HCT116 (cell line): ENCODE measurements around the gene GUCA2B. TPM values are rescaled to one million over a fixed set of nuclear protein-coding genes. Genes with fewer than 3 reads are reported as not detected.

Experiments
- ATAC-seq: fragments of 200-7000 bp; cut with Tn5 transposase; 2 replicates; pipeline ENCODE4 v1.9.1; 2020; ENCODE audit warnings: mild to moderate bottlenecking, moderate library complexity
- BruUV-seq: library from RNA; stranded (reverse); fragments of 400-500 nt; replicated peaks from 2 replicates; lab custom pipeline; 2021; lab: Mats Ljungman, UMichigan
- CTCF ChIA-PET: fragments of 300-600 bp; sonication (Branson Sonifier 250); formaldehyde crosslinking; loops from one replicate; lab custom pipeline; 2021; ENCODE audit warnings: antibody characterized with exemption; lab: Charles Lee
- POLR2A ChIA-PET: fragments of 300-600, 350-600 bp; sonication (Branson Sonifier 250); formaldehyde crosslinking; loops from one replicate; lab custom pipeline; 2021; ENCODE audit warnings: antibody characterized with exemption; lab: Charles Lee
- RAD21 ChIA-PET, 2 experiments: fragments of 300-600 bp; sonication (Branson Sonifier 250); formaldehyde crosslinking; loops; one replicate each; lab custom pipeline; 2023; ENCODE audit warnings: low total read pairs in 2 of 2; ENCODE audit not compliant: uncharacterized antibody in 2 of 2, unreplicated experiment in 2 of 2, low non-redundant PET in 1 of 2; lab: Charles Lee
- DNase-seq: peaks from one replicate; pipeline ENCODE4 v3.0.0-alpha.2; 2010; ENCODE audit warnings: low read depth, low spot score
- H2AFZ ChIP-seq: fragments of 200-600 bp; shearing (Covaris generic), sonication (generic); 2 replicates; pipeline ENCODE4 v1.6.1; 2017; ENCODE audit warnings: low read depth, mixed run types, mixed read lengths, antibody characterized with exemption, low read length; ENCODE audit not compliant: poor library complexity, severe bottlenecking
- H3K27ac ChIP-seq: 2 replicates; pipeline ENCODE4 v1.5.1; 2012; ENCODE audit warnings: low read depth, low read length
- H3K27me3 ChIP-seq: fragments of 200-600 bp; sonication (generic); 2 replicates; pipeline ENCODE4 v1.6.1; 2016; ENCODE audit warnings: mixed run types, low read length, mixed read lengths; ENCODE audit not compliant: insufficient read depth
- H3K36me3 ChIP-seq, 2 experiments: fragments of 200-500 bp in 1 of 2; fragments of 200-600 bp in 1 of 2; sonication (Bioruptor generic) in 1 of 2; sonication (generic) in 1 of 2; 2 replicates each; pipeline versions ENCODE4 v1.5.1 to v1.6.1; 2014 to 2016; ENCODE audit warnings: low read length in 2 of 2, inconsistent platforms in 1 of 2, mixed read lengths in 1 of 2, mixed run types in 1 of 2; ENCODE audit not compliant: insufficient read depth in 2 of 2, control insufficient read depth in 1 of 2
- H3K4me1 ChIP-seq, 2 experiments: fragments of 200-600 bp in 1 of 2; sonication (generic) in 1 of 2; 2 replicates each; pipeline versions ENCODE4 v1.5.1 to v1.6.1; 2012 to 2017; ENCODE audit warnings: low read length in 2 of 2, inconsistent platforms in 1 of 2, mild to moderate bottlenecking in 1 of 2, mixed read lengths in 1 of 2, mixed run types in 1 of 2, moderate library complexity in 1 of 2; ENCODE audit not compliant: insufficient read depth in 2 of 2, control insufficient read depth in 1 of 2
- H3K4me2 ChIP-seq: fragments of 200-600 bp; sonication (generic); 2 replicates; pipeline ENCODE4 v1.6.1; 2017; ENCODE audit warnings: mixed run types, low read length, mixed read lengths
- H3K4me3 ChIP-seq, 2 experiments: fragments of 200-600 bp in 1 of 2; sonication (generic) in 1 of 2; replicated peaks in 1 of 2; 2 replicates each; pipeline ENCODE4 v1.5.1; 2011 to 2016; ENCODE audit warnings: low read length in 2 of 2, control low read depth in 1 of 2, low read depth in 1 of 2, mild to moderate bottlenecking in 1 of 2, mixed read lengths in 1 of 2, mixed run types in 1 of 2
- H3K79me2 ChIP-seq: fragments of 200-600 bp; sonication (generic); 2 replicates; pipeline ENCODE4 v1.6.1; 2017; ENCODE audit warnings: mild to moderate bottlenecking, mixed run types, low read length, moderate library complexity, mixed read lengths; ENCODE audit not compliant: insufficient read depth
- H3K9ac ChIP-seq: fragments of 200-600 bp; sonication (generic); 2 replicates; pipeline ENCODE4 v1.6.1; 2016; ENCODE audit warnings: low read length, mixed read lengths
- H3K9me2 ChIP-seq: fragments of 200-600 bp; sonication (generic), shearing (Covaris generic); 2 replicates; pipeline ENCODE4 v1.6.1; 2017; ENCODE audit warnings: mixed run types, mild to moderate bottlenecking, moderate library complexity; ENCODE audit not compliant: insufficient read depth
- H3K9me3 ChIP-seq, 2 experiments: fragments of 200-500 bp in 1 of 2; fragments of 200-600 bp in 1 of 2; sonication (Bioruptor generic) in 1 of 2; sonication (generic) in 1 of 2; 2 replicates each; pipeline ENCODE4 v1.6.1; 2014 to 2017; ENCODE audit warnings: low read length in 2 of 2, mixed read lengths in 2 of 2, inconsistent platforms in 1 of 2, low read depth in 1 of 2, mild to moderate bottlenecking in 1 of 2, mixed run types in 1 of 2, moderate library complexity in 1 of 2; ENCODE audit not compliant: control insufficient read depth in 1 of 2, insufficient read depth in 1 of 2
- H4K20me1 ChIP-seq: fragments of 200-600 bp; sonication (generic), shearing (Covaris generic); 2 replicates; pipeline ENCODE4 v1.6.1; 2017; ENCODE audit warnings: mixed run types, mild to moderate bottlenecking, moderate library complexity; ENCODE audit not compliant: insufficient read depth
- CBX3 ChIP-seq: IDR thresholded peaks from 2 replicates; pipeline ENCODE4 v1.6.1; 2012; ENCODE audit warnings: low read depth
- EGR1 ChIP-seq: IDR thresholded peaks from 2 replicates; pipeline ENCODE4 v1.6.1; 2012; ENCODE audit warnings: low read depth
- ELF1 ChIP-seq: IDR thresholded peaks from 2 replicates; pipeline ENCODE4 v1.6.1; 2012; ENCODE audit warnings: low read depth, borderline replicate concordance
- EZH2phosphoT487 ChIP-seq: fragments of 200-600 bp; IDR thresholded peaks from 2 replicates; pipeline ENCODE4 v1.6.1; 2018; ENCODE audit warnings: antibody characterized with exemption, borderline replicate concordance
- JUND ChIP-seq: IDR thresholded peaks from 2 replicates; pipeline ENCODE4 v1.6.1; 2012
- POLR2A ChIP-seq: IDR thresholded peaks from 2 replicates; pipeline ENCODE4 v1.7.0; 2011; ENCODE audit warnings: borderline replicate concordance; ENCODE audit not compliant: insufficient read depth, insufficient read length; ENCODE audit errors: extremely low read depth
- POLR2AphosphoS5 ChIP-seq: IDR thresholded peaks from 2 replicates; pipeline ENCODE4 v1.6.1; 2011; ENCODE audit warnings: mild to moderate bottlenecking, low read depth, low read length, moderate library complexity
- RAD21 ChIP-seq: IDR thresholded peaks from 2 replicates; pipeline ENCODE4 v1.6.1; 2012; ENCODE audit warnings: low read depth, mild to moderate bottlenecking
- SIN3A ChIP-seq: IDR thresholded peaks from 2 replicates; pipeline ENCODE4 v1.6.1; 2012; ENCODE audit warnings: low read depth
- SP1 ChIP-seq: IDR thresholded peaks from 2 replicates; pipeline ENCODE4 v1.6.1; 2012; ENCODE audit warnings: low read depth
- TCF7L2 ChIP-seq: IDR thresholded peaks from 2 replicates; pipeline ENCODE4 v1.7.0; 2011; ENCODE audit warnings: borderline replicate concordance, inconsistent platforms; ENCODE audit not compliant: insufficient read depth, insufficient read length; ENCODE audit errors: extremely low read depth
- intact Hi-C: fragments of 100-400 bp; cut with micrococcal nuclease; formaldehyde crosslinking; loops from 2 replicates; pipeline ENCODE4 v1.10.0; 2022
- total RNA-seq: library from RNA; stranded (reverse); gene quantifications from one replicate; pipeline ENCODE4 v1.2.1, GENCODE V29; 2021; ENCODE audit not compliant: unreplicated experiment
- TF ChIP-seq, protein P1 (sequence below): IDR thresholded peaks from 2 replicates; pipeline ENCODE4 v1.6.1; 2012; ENCODE audit warnings: low read depth
- TF ChIP-seq, protein P2 (sequence below): IDR thresholded peaks from 2 replicates; pipeline ENCODE4 v1.6.1; 2011; ENCODE audit warnings: mild to moderate bottlenecking, low read length, moderate library complexity; ENCODE audit not compliant: insufficient replicate concordance; ENCODE audit errors: extremely low read depth
- TF ChIP-seq, protein P3 (sequence below): IDR thresholded peaks from 2 replicates; pipeline ENCODE4 v1.6.1; 2012
- TF ChIP-seq, protein P4 (sequence below), 3 experiments: fragments of 200-600 bp in 1 of 3; sonication (generic) in 1 of 3; IDR thresholded peaks in 2 of 3; conservative IDR thresholded peaks in 1 of 3; 2 replicates each; pipeline ENCODE4 v1.5.1; 2012 to 2017; ENCODE audit warnings: low read depth in 2 of 3, low read length in 2 of 3, antibody characterized with exemption in 1 of 3, borderline replicate concordance in 1 of 3, control low read depth in 1 of 3, mild to moderate bottlenecking in 1 of 3, mixed read lengths in 1 of 3, mixed run types in 1 of 3, moderate library complexity in 1 of 3; ENCODE audit not compliant: insufficient read depth in 1 of 3

Gene GUCA2B
- total RNA-seq, 1 experiment from 2014 or later, result not detected

DNA sequence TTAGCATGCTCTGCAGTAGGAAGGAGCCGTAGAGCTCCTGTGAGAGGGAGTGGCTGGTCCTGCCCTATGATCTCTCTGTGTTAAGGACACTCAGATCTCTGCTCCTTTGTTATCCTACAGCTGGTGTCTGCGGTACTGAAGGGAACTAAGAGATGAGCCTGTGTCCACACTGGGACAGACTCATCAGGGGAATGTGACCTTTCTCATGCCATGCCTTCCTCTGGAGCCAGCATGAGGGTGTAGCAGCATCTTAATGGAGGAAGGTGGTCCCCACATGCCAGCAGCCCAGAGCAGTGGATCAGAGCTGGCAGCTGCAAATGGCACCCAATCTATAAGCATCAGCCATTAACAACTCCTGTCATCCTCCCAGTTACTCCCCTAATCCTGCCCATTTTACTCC is 24.7 kb upstream of the GUCA2B start:
- no peaks in the 10 kb centered on the region for H3K36me3 ChIP-seq
- TF ChIP-seq, protein P1, sequence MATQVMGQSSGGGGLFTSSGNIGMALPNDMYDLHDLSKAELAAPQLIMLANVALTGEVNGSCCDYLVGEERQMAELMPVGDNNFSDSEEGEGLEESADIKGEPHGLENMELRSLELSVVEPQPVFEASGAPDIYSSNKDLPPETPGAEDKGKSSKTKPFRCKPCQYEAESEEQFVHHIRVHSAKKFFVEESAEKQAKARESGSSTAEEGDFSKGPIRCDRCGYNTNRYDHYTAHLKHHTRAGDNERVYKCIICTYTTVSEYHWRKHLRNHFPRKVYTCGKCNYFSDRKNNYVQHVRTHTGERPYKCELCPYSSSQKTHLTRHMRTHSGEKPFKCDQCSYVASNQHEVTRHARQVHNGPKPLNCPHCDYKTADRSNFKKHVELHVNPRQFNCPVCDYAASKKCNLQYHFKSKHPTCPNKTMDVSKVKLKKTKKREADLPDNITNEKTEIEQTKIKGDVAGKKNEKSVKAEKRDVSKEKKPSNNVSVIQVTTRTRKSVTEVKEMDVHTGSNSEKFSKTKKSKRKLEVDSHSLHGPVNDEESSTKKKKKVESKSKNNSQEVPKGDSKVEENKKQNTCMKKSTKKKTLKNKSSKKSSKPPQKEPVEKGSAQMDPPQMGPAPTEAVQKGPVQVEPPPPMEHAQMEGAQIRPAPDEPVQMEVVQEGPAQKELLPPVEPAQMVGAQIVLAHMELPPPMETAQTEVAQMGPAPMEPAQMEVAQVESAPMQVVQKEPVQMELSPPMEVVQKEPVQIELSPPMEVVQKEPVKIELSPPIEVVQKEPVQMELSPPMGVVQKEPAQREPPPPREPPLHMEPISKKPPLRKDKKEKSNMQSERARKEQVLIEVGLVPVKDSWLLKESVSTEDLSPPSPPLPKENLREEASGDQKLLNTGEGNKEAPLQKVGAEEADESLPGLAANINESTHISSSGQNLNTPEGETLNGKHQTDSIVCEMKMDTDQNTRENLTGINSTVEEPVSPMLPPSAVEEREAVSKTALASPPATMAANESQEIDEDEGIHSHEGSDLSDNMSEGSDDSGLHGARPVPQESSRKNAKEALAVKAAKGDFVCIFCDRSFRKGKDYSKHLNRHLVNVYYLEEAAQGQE, result no peak
- TF ChIP-seq TCF7L2 (no peak), RAD21 (no peak), CBX3 (no peak), POLR2A (no peak), SP1 (no peak), EGR1 (no peak), POLR2AphosphoS5 (no peak), ELF1 (no peak), EZH2phosphoT487 (no peak), JUND (no peak), SIN3A (no peak)
- TF ChIP-seq, protein P2, sequence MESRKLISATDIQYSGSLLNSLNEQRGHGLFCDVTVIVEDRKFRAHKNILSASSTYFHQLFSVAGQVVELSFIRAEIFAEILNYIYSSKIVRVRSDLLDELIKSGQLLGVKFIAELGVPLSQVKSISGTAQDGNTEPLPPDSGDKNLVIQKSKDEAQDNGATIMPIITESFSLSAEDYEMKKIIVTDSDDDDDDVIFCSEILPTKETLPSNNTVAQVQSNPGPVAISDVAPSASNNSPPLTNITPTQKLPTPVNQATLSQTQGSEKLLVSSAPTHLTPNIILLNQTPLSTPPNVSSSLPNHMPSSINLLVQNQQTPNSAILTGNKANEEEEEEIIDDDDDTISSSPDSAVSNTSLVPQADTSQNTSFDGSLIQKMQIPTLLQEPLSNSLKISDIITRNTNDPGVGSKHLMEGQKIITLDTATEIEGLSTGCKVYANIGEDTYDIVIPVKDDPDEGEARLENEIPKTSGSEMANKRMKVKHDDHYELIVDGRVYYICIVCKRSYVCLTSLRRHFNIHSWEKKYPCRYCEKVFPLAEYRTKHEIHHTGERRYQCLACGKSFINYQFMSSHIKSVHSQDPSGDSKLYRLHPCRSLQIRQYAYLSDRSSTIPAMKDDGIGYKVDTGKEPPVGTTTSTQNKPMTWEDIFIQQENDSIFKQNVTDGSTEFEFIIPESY, result no peak
- TF ChIP-seq, protein P3, sequence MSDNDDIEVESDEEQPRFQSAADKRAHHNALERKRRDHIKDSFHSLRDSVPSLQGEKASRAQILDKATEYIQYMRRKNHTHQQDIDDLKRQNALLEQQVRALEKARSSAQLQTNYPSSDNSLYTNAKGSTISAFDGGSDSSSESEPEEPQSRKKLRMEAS, result no peak
- TF ChIP-seq, protein P4, sequence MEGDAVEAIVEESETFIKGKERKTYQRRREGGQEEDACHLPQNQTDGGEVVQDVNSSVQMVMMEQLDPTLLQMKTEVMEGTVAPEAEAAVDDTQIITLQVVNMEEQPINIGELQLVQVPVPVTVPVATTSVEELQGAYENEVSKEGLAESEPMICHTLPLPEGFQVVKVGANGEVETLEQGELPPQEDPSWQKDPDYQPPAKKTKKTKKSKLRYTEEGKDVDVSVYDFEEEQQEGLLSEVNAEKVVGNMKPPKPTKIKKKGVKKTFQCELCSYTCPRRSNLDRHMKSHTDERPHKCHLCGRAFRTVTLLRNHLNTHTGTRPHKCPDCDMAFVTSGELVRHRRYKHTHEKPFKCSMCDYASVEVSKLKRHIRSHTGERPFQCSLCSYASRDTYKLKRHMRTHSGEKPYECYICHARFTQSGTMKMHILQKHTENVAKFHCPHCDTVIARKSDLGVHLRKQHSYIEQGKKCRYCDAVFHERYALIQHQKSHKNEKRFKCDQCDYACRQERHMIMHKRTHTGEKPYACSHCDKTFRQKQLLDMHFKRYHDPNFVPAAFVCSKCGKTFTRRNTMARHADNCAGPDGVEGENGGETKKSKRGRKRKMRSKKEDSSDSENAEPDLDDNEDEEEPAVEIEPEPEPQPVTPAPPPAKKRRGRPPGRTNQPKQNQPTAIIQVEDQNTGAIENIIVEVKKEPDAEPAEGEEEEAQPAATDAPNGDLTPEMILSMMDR (IDR thresholded peaks at IDR 0.05 in 2 of 3, conservative IDR thresholded peaks at IDR 0.05 in 1 of 3; ENCODE audit: borderline replicate concordance in 1 of 3, insufficient read depth in 1 of 3, low read depth in 2 of 3, low read length in 2 of 3), result no peak
- TF ChIP-seq, all 23 proteins: peak for 0
- H3K27me3 ChIP-seq, result no peaks in the 10 kb centered on the region
- no peaks in the 10 kb centered on the region for H3K9me2 ChIP-seq
- CTCF ChIA-PET, result no interaction called here
- no peak for ATAC-seq
- RAD21 ChIA-PET, result no interaction called here
- no peaks in the 10 kb centered on the region for H3K4me1 ChIP-seq
- H3K4me3 ChIP-seq, result no peak overlapping the region
- H3K4me2 ChIP-seq, result no peak overlapping the region
- H3K9me3 ChIP-seq, result no peaks in the 10 kb centered on the region
- POLR2A ChIA-PET, result no interaction called here
- DNase-seq, result no peak
- no peak overlapping the region for H3K9ac ChIP-seq
- H4K20me1 ChIP-seq, result no peaks in the 10 kb centered on the region
- no peaks in the 10 kb centered on the region for H3K79me2 ChIP-seq
- intact Hi-C loops, result no loop called here
- no peak overlapping the region for H3K27ac ChIP-seq
- no TSS peak for BruUV-seq
- no peak overlapping the region for H2AFZ ChIP-seq
